OCI-LY7 (cell line): ENCODE results near the gene MAGEB18.

Experiments used
- EZH2phosphoT487 ChIP-seq: fragments of 200-600 bp; sonication (generic); IDR thresholded peaks from 2 replicates; pipeline ENCODE4 v1.6.1; 2018; ENCODE audit warnings: low read depth, borderline replicate concordance, mild to moderate bottlenecking, mixed run types, antibody characterized with exemption, low read length, moderate library complexity, mixed read lengths
- TF ChIP-seq, protein P1 (sequence below): fragments of 200-600 bp; sonication (generic); conservative IDR thresholded peaks from 2 replicates; pipeline ENCODE4 v1.5.1; 2014; ENCODE audit warnings: mild to moderate bottlenecking, antibody characterized with exemption, low read length, moderate library complexity, mixed read lengths

DNA sequence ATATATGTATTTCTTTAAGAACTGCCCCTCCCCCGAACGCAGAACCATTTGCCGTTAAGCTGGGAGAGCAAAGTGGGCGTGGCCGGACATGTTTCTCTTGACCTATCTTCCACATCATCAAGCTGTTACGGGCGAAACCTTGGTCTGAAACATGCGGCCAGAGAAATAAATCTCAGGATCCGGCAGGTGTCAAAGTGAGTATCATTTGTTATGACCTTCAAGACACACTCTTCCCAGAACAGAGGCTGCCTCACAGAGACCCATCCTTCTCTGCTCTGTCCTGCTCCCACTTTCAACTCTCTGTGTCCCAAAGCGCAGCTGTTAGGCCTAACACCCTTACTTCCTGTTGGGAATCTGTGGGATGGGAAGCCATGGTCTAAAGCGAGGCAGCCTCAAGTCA is at the start of gene MAGEB18:
- TF ChIP-seq, protein P1, sequence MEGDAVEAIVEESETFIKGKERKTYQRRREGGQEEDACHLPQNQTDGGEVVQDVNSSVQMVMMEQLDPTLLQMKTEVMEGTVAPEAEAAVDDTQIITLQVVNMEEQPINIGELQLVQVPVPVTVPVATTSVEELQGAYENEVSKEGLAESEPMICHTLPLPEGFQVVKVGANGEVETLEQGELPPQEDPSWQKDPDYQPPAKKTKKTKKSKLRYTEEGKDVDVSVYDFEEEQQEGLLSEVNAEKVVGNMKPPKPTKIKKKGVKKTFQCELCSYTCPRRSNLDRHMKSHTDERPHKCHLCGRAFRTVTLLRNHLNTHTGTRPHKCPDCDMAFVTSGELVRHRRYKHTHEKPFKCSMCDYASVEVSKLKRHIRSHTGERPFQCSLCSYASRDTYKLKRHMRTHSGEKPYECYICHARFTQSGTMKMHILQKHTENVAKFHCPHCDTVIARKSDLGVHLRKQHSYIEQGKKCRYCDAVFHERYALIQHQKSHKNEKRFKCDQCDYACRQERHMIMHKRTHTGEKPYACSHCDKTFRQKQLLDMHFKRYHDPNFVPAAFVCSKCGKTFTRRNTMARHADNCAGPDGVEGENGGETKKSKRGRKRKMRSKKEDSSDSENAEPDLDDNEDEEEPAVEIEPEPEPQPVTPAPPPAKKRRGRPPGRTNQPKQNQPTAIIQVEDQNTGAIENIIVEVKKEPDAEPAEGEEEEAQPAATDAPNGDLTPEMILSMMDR = no peak
- TF ChIP-seq EZH2phosphoT487 = no peak
